ENCODE data around the gene LRRC7. TPM values are rescaled to one million over a fixed set of nuclear protein-coding genes. Genes with fewer than 3 reads are reported as not detected.

The LRRC7 gene
- total RNA-seq, 1 donor, result under 0.01 TPM

DNA sequence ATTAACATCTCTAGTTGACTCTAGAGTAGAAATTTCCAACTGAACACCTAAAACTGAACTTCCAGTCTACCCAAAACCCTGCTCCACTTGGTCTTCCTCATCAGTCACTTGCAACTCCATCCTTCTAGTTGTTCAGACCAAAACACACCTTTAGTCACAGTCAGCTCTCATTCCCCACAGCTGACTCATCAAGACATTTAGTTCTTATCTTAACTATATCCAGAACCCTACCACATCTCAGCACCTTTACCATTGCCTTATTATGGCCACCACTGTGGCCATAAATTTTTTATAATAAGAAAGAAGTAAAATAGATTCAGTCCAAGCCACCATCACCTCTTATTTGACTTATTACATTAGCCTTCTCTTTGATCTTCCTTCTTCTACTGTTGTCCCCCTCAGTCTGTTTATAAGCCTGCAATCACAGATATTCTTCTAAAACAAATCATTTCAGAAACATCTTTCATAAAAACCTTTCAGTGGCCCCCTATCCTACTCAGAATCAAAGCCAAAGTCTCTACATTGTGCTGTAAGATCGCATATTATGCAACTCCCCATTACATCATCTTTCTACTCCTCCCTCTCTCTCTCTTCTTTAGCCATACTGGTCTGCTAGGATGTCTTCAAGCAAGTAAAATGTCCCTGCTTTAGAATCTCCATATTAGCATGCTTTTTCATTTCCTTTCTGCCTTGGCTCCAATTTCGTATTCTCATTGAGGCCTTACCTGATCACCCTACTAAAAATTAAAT is 361.8 kb downstream of the LRRC7 start:
- H3K27ac ChIP-seq (ENCODE audit: low read depth, low read length), result no peak overlapping the region
- no peaks in the 10 kb centered on the region for H3K9me3 ChIP-seq (ENCODE audit: low read depth, low read length)
- H2AFZ ChIP-seq (ENCODE audit: low read length), result no peak overlapping the region
- H3K4me3 ChIP-seq (ENCODE audit: insufficient read depth, low read length), result no peak overlapping the region
- H4K20me1 ChIP-seq (ENCODE audit: insufficient read depth, low read length), result no peaks in the 10 kb centered on the region
- no peaks in the 10 kb centered on the region for H3K27me3 ChIP-seq (ENCODE audit: insufficient read depth, low read length)
- no peak for DNase-seq (ENCODE audit: insufficient read length, low spot score, missing footprints)
- TF ChIP-seq, protein P1, sequence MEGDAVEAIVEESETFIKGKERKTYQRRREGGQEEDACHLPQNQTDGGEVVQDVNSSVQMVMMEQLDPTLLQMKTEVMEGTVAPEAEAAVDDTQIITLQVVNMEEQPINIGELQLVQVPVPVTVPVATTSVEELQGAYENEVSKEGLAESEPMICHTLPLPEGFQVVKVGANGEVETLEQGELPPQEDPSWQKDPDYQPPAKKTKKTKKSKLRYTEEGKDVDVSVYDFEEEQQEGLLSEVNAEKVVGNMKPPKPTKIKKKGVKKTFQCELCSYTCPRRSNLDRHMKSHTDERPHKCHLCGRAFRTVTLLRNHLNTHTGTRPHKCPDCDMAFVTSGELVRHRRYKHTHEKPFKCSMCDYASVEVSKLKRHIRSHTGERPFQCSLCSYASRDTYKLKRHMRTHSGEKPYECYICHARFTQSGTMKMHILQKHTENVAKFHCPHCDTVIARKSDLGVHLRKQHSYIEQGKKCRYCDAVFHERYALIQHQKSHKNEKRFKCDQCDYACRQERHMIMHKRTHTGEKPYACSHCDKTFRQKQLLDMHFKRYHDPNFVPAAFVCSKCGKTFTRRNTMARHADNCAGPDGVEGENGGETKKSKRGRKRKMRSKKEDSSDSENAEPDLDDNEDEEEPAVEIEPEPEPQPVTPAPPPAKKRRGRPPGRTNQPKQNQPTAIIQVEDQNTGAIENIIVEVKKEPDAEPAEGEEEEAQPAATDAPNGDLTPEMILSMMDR (IDR thresholded peaks at IDR 0.05; ENCODE audit: extremely low read depth, low read depth, low read length), result no peak
- no peak overlapping the region for H3K4me2 ChIP-seq (ENCODE audit: insufficient read depth, low read length)
- H3K36me3 ChIP-seq (ENCODE audit: insufficient read depth, low read length), result no peaks in the 10 kb centered on the region
- H3K4me1 ChIP-seq (ENCODE audit: insufficient read depth, low read length), result no peaks in the 10 kb centered on the region
- H3K79me2 ChIP-seq (ENCODE audit: insufficient read depth, low read length), result no peaks in the 10 kb centered on the region

DNA sequence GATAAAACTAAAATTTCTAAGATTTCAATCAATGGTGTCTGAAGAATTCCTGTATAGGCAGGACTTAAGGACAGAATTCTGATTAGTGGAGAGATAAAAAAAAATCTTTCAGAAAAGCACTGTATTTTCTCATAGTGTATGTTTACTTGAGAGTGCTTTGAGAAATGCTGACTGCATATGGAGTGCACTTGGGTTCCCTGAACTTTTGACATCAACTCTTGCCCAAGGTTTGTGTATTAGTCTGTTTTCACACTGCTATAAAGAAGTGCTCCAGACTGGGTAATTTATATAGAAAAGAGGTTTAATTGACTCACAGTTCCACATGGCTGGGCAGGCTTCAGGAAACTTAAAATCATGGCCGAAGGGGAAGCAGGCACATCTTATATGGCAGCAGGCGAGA is 362.7 kb downstream of the LRRC7 start:
- no peaks in the 10 kb centered on the region for H3K4me1 ChIP-seq (ENCODE audit: insufficient read depth, low read length)

DNA sequence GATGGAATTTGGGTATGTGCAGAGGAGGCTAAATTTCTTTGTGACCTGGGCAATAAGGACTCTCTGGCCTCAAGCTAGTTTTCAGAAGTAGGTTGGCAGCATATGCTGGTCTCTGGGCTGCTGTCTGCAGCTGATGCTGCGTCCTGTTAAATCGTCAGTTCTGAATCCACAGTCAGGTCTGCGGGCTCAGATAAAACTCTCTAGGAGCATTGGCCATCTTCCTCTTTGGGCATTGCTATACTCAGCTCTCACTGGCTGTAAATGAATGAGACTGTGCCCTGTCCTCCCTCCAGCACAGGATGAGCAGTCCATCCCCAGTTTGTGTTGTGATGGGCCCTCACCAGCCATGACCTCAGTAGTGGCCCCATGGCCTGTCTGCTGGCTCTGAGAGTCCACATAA is 365.0 kb downstream of the LRRC7 start:
- Histone ChIP-seq H3K27me3 (ENCODE audit: insufficient read depth, low read length) (no peaks in the 10 kb centered on the region), H3K4me3 (ENCODE audit: insufficient read depth, low read length) (no peak overlapping the region), H2AFZ (ENCODE audit: low read length) (no peak overlapping the region)

More for the DNA sequence above, 362.7 kb downstream of the LRRC7 start:
- no peak overlapping the region for H3K4me2 ChIP-seq (ENCODE audit: insufficient read depth, low read length)
- no peaks in the 10 kb centered on the region for H3K79me2 ChIP-seq (ENCODE audit: insufficient read depth, low read length)
- H3K4me3 ChIP-seq (ENCODE audit: insufficient read depth, low read length), result no peak overlapping the region
- H4K20me1 ChIP-seq (ENCODE audit: insufficient read depth, low read length), result no peaks in the 10 kb centered on the region
- TF ChIP-seq, protein P1 (IDR thresholded peaks at IDR 0.05; ENCODE audit: extremely low read depth, low read depth, low read length), result no peak
- no peak overlapping the region for H3K27ac ChIP-seq (ENCODE audit: low read depth, low read length)
- no peak for DNase-seq (ENCODE audit: insufficient read length, low spot score, missing footprints)
- no peaks in the 10 kb centered on the region for H3K9me3 ChIP-seq (ENCODE audit: low read depth, low read length)
- no peak overlapping the region for H2AFZ ChIP-seq (ENCODE audit: low read length)
- H3K36me3 ChIP-seq (ENCODE audit: insufficient read depth, low read length), result no peaks in the 10 kb centered on the region
- H3K27me3 ChIP-seq (ENCODE audit: insufficient read depth, low read length), result no peaks in the 10 kb centered on the region

DNA sequence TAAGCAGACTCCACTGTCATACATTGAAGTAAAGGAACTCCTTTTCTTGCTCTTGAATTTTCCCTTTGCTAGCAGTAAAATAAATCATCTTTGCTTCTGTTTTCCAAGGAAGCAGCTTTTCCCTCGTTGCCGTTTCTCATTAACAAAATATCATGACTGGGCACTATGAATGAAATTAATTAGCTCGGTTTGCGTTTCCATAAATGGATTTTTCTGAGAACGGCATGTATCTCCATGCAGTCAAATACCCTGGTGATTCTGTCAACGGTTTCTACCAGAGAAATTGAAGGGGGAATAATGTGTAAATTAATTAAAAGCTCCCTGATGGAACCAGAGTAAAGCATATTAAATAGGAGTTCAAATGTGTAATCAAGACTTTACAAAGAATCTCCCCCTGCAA is 372.5 kb downstream of the LRRC7 start:
- H3K4me1 ChIP-seq (ENCODE audit: insufficient read depth, low read length), result no peaks in the 10 kb centered on the region
- H3K27me3 ChIP-seq (ENCODE audit: insufficient read depth, low read length), result no peaks in the 10 kb centered on the region
- H3K9me3 ChIP-seq (ENCODE audit: low read depth, low read length), result no peaks in the 10 kb centered on the region
- peak overlapping the region; percentile 25 for H3K4me2 ChIP-seq (ENCODE audit: insufficient read depth, low read length)
- H4K20me1 ChIP-seq (ENCODE audit: insufficient read depth, low read length), result no peaks in the 10 kb centered on the region
- TF ChIP-seq, protein P1 (IDR thresholded peaks at IDR 0.05; ENCODE audit: extremely low read depth, low read depth, low read length), result no peak
- no peaks in the 10 kb centered on the region for H3K36me3 ChIP-seq (ENCODE audit: insufficient read depth, low read length)
- H3K79me2 ChIP-seq (ENCODE audit: insufficient read depth, low read length), result no peaks in the 10 kb centered on the region
- peak overlapping the region; percentile 23 for H2AFZ ChIP-seq (ENCODE audit: low read length)
- H3K27ac ChIP-seq (ENCODE audit: low read depth, low read length), result no peak overlapping the region
- no peak for DNase-seq (ENCODE audit: insufficient read length, low spot score, missing footprints)
- H3K4me3 ChIP-seq (ENCODE audit: insufficient read depth, low read length), result peak overlapping the region; percentile 11

More for the DNA sequence above, 365.0 kb downstream of the LRRC7 start:
- H3K27ac ChIP-seq (ENCODE audit: low read depth, low read length), result no peak overlapping the region
- H4K20me1 ChIP-seq (ENCODE audit: insufficient read depth, low read length), result no peaks in the 10 kb centered on the region
- no peak overlapping the region for H3K4me2 ChIP-seq (ENCODE audit: insufficient read depth, low read length)
- no peaks in the 10 kb centered on the region for H3K79me2 ChIP-seq (ENCODE audit: insufficient read depth, low read length)
- no peak for DNase-seq (ENCODE audit: insufficient read length, low spot score, missing footprints)
- H3K9me3 ChIP-seq (ENCODE audit: low read depth, low read length), result no peaks in the 10 kb centered on the region
- no peaks in the 10 kb centered on the region for H3K36me3 ChIP-seq (ENCODE audit: insufficient read depth, low read length)
- H3K4me1 ChIP-seq (ENCODE audit: insufficient read depth, low read length), result no peaks in the 10 kb centered on the region
- TF ChIP-seq, protein P1 (IDR thresholded peaks at IDR 0.05; ENCODE audit: extremely low read depth, low read depth, low read length), result no peak
